Measurements from ENCODE around the gene CHD9. TPM values are rescaled to one million over a fixed set of nuclear protein-coding genes. Genes with fewer than 3 reads are reported as not detected.
A peak's percentile ranks its signal among the peaks of the same experiment; 100 is the strongest.
"Not testable (repeated sequence)": the region's sequence is repeated elsewhere in the genome, so short reads cannot be mapped to it uniquely, and the experiment has no call there.

Gene CHD9
- 10 to 100 TPM; 50.1 to 66.2 (median 58.0) TPM for polyA plus RNA-seq (ENCODE audit: insufficient read length in 4 of 4)

GRCh38 chr16:53054670-53055485 is at the start of gene CHD9:
Gene CHD9, plus strand, starts transcription at chr16:53054991. Its CDS starts 101,099 bp downstream, at chr16:53156090.
- DNase-seq (ENCODE audit: low read depth in 4 of 4, low spot score in 2 of 4): peak; percentile 82 to 86 (median 83)

GRCh38 chr16:53007095-53007494 is 47.7 kb upstream of the CHD9 start:
- no peak for DNase-seq (ENCODE audit: low read depth in 4 of 4, low spot score in 2 of 4)

- DNase-seq (ENCODE audit: low read depth in 4 of 4, low spot score in 2 of 4): no peak
Observed at GRCh38 chr16:53014287-53014686, 40.5 kb upstream of the CHD9 start.

GRCh38 chr16:53018834-53019416 is 35.9 kb upstream of the CHD9 start:
- DNase-seq (ENCODE audit: low read depth in 4 of 4, low spot score in 2 of 4): no peak

- no peak for DNase-seq (ENCODE audit: low read depth in 4 of 4, low spot score in 2 of 4)
Observed at GRCh38 chr16:53022374-53022773, 32.4 kb upstream of the CHD9 start.

GRCh38 chr16:53024045-53024444 is 30.7 kb upstream of the CHD9 start:
- DNase-seq (ENCODE audit: low read depth in 4 of 4, low spot score in 2 of 4): no peak

- DNase-seq (ENCODE audit: low read depth in 4 of 4, low spot score in 2 of 4): no peak
Observed at GRCh38 chr16:53029971-53030370, 24.8 kb upstream of the CHD9 start.

GRCh38 chr16:53031323-53031942 is 23.4 kb upstream of the CHD9 start:
- DNase-seq (ENCODE audit: low read depth in 4 of 4, low spot score in 2 of 4): no peak

- DNase-seq (ENCODE audit: low read depth in 4 of 4, low spot score in 2 of 4): no peak
Observed at GRCh38 chr16:53034306-53034705, 20.5 kb upstream of the CHD9 start.

GRCh38 chr16:53035176-53035942 is 19.4 kb upstream of the CHD9 start:
- no peak for DNase-seq (ENCODE audit: low read depth in 4 of 4, low spot score in 2 of 4)

- no peak for DNase-seq (ENCODE audit: low read depth in 4 of 4, low spot score in 2 of 4)
Observed at GRCh38 chr16:53036066-53036465, 18.7 kb upstream of the CHD9 start.

- not testable (repeated sequence) for DNase-seq (ENCODE audit: low read depth in 4 of 4, low spot score in 2 of 4)
Observed at GRCh38 chr16:53036711-53037110, 18.1 kb upstream of the CHD9 start.

- no peak for DNase-seq (ENCODE audit: low read depth in 4 of 4, low spot score in 2 of 4)
Observed at GRCh38 chr16:53040788-53041187, 14.0 kb upstream of the CHD9 start.

GRCh38 chr16:53041320-53042051 is 13.3 kb upstream of the CHD9 start:
- DNase-seq (ENCODE audit: low read depth in 4 of 4, low spot score in 2 of 4): no peak

GRCh38 chr16:53042235-53042701 is 12.5 kb upstream of the CHD9 start:
- DNase-seq (ENCODE audit: low read depth in 4 of 4, low spot score in 2 of 4): no peak

- DNase-seq (ENCODE audit: low read depth in 4 of 4, low spot score in 2 of 4): no peak
Observed at GRCh38 chr16:53043428-53043831, 11.4 kb upstream of the CHD9 start.

- DNase-seq (ENCODE audit: low read depth in 4 of 4, low spot score in 2 of 4): no peak
Observed at GRCh38 chr16:53043986-53044601, 10.7 kb upstream of the CHD9 start.

- DNase-seq (ENCODE audit: low read depth in 4 of 4, low spot score in 2 of 4): no peak
Observed at GRCh38 chr16:53045341-53046220, 9.2 kb upstream of the CHD9 start.

GRCh38 chr16:53047515-53047914 is 7.3 kb upstream of the CHD9 start:
- not testable (repeated sequence) for DNase-seq (ENCODE audit: low read depth in 4 of 4, low spot score in 2 of 4)
